Trophoblast cell (in vitro differentiated cells and primary cell): Measurements from ENCODE around the gene GGA1.
A peak's percentile ranks its signal among the peaks of the same experiment; 100 is the strongest.

Source experiments
- DNase-seq, 2 donors: peaks; one replicate each; pipeline ENCODE4 v3.0.0-alpha.2; 2016
- H2AFZ ChIP-seq: 2 replicates; pipeline ENCODE4 v1.6.1; 2013; ENCODE audit warnings: low read length, moderate library complexity, mild to moderate bottlenecking; ENCODE audit not compliant: insufficient read depth, poor library complexity
- H2AK5ac ChIP-seq: 2 replicates; pipeline ENCODE4 v1.6.1; 2013; ENCODE audit warnings: mild to moderate bottlenecking, low read length
- H2BK120ac ChIP-seq: 2 replicates; pipeline ENCODE4 v1.6.1; 2013; ENCODE audit warnings: low read length, mild to moderate bottlenecking, moderate library complexity; ENCODE audit not compliant: insufficient read depth, poor library complexity
- H2BK12ac ChIP-seq: 2 replicates; pipeline ENCODE4 v1.6.1; 2013; ENCODE audit warnings: mild to moderate bottlenecking, low read length, moderate library complexity
- H2BK5ac ChIP-seq: 2 replicates; pipeline ENCODE4 v1.6.1; 2013; ENCODE audit warnings: low read length, low read depth, moderate library complexity, mild to moderate bottlenecking; ENCODE audit not compliant: poor library complexity
- H3K14ac ChIP-seq: 2 replicates; pipeline ENCODE4 v1.6.1; 2013; ENCODE audit warnings: mild to moderate bottlenecking, low read length
- H3K18ac ChIP-seq: 2 replicates; pipeline ENCODE4 v1.6.1; 2013; ENCODE audit warnings: mild to moderate bottlenecking, low read length
- H3K23ac ChIP-seq: 2 replicates; pipeline ENCODE4 v1.6.1; 2013; ENCODE audit warnings: low read length
- H3K27ac ChIP-seq: 2 replicates; pipeline ENCODE4 v1.5.1; 2013; ENCODE audit warnings: low read depth, mild to moderate bottlenecking, inconsistent platforms, low read length, moderate library complexity
- H3K27me3 ChIP-seq: 2 replicates; pipeline ENCODE4 v1.6.1; 2013; ENCODE audit warnings: inconsistent platforms, mild to moderate bottlenecking, low read length, moderate library complexity; ENCODE audit not compliant: insufficient read depth
- H3K36me3 ChIP-seq, 2 experiments: 1 replicate in 1 of 2; 2 replicates in 1 of 2; pipeline ENCODE4 v1.6.1; 2013; ENCODE audit warnings: low read length in 2 of 2, mild to moderate bottlenecking in 2 of 2, moderate library complexity in 1 of 2; ENCODE audit not compliant: insufficient read depth in 2 of 2, control insufficient read depth in 1 of 2
- H3K4ac ChIP-seq: 2 replicates; pipeline ENCODE4 v1.6.1; 2013; ENCODE audit warnings: low read depth, mild to moderate bottlenecking, low read length, moderate library complexity
- H3K4me1 ChIP-seq, 2 experiments: 1 replicate in 1 of 2; 2 replicates in 1 of 2; pipeline ENCODE4 v1.6.1; 2013; ENCODE audit warnings: low read length in 2 of 2, mild to moderate bottlenecking in 2 of 2, moderate library complexity in 1 of 2; ENCODE audit not compliant: insufficient read depth in 2 of 2, control insufficient read depth in 1 of 2
- H3K4me2 ChIP-seq: 2 replicates; pipeline ENCODE4 v1.6.1; 2013; ENCODE audit warnings: inconsistent platforms, mild to moderate bottlenecking, low read length, moderate library complexity
- H3K4me3 ChIP-seq: 2 replicates; pipeline ENCODE4 v1.5.1; 2013; ENCODE audit warnings: mild to moderate bottlenecking, low read depth, low read length, inconsistent platforms
- H3K79me1 ChIP-seq: one replicate; pipeline ENCODE4 v1.6.1; 2013; ENCODE audit warnings: low read length
- H3K79me2 ChIP-seq: 2 replicates; pipeline ENCODE4 v1.6.1; 2013; ENCODE audit warnings: low read length, mild to moderate bottlenecking; ENCODE audit not compliant: control insufficient read depth, insufficient read depth, poor library complexity
- H3K9ac ChIP-seq: 2 replicates; pipeline ENCODE4 v1.6.1; 2013; ENCODE audit warnings: mild to moderate bottlenecking, low read length
- H3K9me3 ChIP-seq: 2 replicates; pipeline ENCODE4 v1.6.1; 2013; ENCODE audit warnings: low read depth, mild to moderate bottlenecking, control low read depth, inconsistent platforms, low read length; ENCODE audit not compliant: insufficient read depth
- H4K12ac ChIP-seq: 2 replicates; pipeline ENCODE4 v1.6.1; 2013; ENCODE audit warnings: low read depth, mild to moderate bottlenecking, low read length, moderate library complexity
- H4K8ac ChIP-seq: 2 replicates; pipeline ENCODE4 v1.6.1; 2013; ENCODE audit warnings: low read depth, mild to moderate bottlenecking, low read length, moderate library complexity
- H4K91ac ChIP-seq: one replicate; pipeline ENCODE4 v1.6.1; 2013; ENCODE audit warnings: low read depth, mild to moderate bottlenecking, low read length, moderate library complexity
- WGBS: extraction: QIAGEN DNeasy Blood & Tissue Kit; methylation state at CpG from one replicate; pipeline ENCODE4 v1.1.7; 2013; ENCODE audit warnings: missing lambda C conversion rate; ENCODE audit not compliant: insufficient read length, insufficient coverage; ENCODE audit errors: extremely low coverage; 5-methylcytosine and 5-hydroxymethylcytosine counted together

The GGA1 gene

GRCh38 chr22:37636186-37636948, 27.7 kb downstream of the GGA1 start:
- Histone ChIP-seq H3K18ac (no peak overlapping the region), H4K12ac (no peak overlapping the region), H2AK5ac (no peak overlapping the region), H3K27ac (no peak overlapping the region), H2BK120ac (no peak overlapping the region), H3K9ac (no peak overlapping the region), H3K36me3 (peaks cover 16 to 18% of the 10 kb centered on the region in 2 experiments), H2AFZ (no peak overlapping the region), H2BK12ac (no peak overlapping the region), H3K4me2 (no peak overlapping the region), H3K23ac (no peak overlapping the region), H3K4me3 (no peak overlapping the region), H3K4me1 (peaks cover 32 to 39% of the 10 kb centered on the region in 2 experiments), H3K79me1 (peaks cover 24% of the 10 kb centered on the region), H3K9me3 (peaks cover 4% of the 10 kb centered on the region), H4K91ac (no peak overlapping the region), H3K79me2 (peaks cover 9% of the 10 kb centered on the region), H3K14ac (no peak overlapping the region), H3K27me3 (no peaks in the 10 kb centered on the region), H4K8ac (no peak overlapping the region), H3K4ac (no peak overlapping the region), H2BK5ac (no peak overlapping the region)
- no CpG with 5 or more reads among the region's 6 CpGs for WGBS
- no peak for DNase-seq

DNA sequence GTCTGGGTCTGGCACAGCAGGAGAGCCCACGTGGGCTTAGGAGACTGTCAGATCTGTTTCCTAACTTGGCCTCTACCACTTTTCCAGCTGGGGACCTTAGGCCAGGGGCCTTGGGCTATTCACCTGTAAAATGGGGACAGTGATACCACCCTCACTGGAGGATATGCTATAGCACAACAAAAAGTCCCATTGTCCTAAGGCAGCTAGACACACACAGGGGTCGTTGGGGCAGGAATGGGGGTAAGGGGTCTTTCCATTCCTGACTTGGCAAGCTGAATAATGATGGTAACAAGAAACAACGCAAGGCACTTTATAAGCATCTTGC, 28.3 kb downstream of the GGA1 start:
- no peak overlapping the region for H3K4ac ChIP-seq
- H3K23ac ChIP-seq = no peak overlapping the region
- no peaks in the 10 kb centered on the region for H3K27me3 ChIP-seq
- no peak overlapping the region for H4K12ac ChIP-seq
- H3K79me2 ChIP-seq = peaks cover 9% of the 10 kb centered on the region
- no peak overlapping the region for H3K4me3 ChIP-seq
- H2BK5ac ChIP-seq = no peak overlapping the region
- H3K36me3 ChIP-seq = peaks cover 14 to 20% of the 10 kb centered on the region in 2 experiments
- peaks cover 36 to 44% of the 10 kb centered on the region in 2 experiments for H3K4me1 ChIP-seq
- H2BK120ac ChIP-seq = no peak overlapping the region
- H3K4me2 ChIP-seq = no peak overlapping the region
- DNase-seq = no peak
- WGBS = no CpG with 5 or more reads among the region's 3 CpGs
- no peak overlapping the region for H3K14ac ChIP-seq
- H3K27ac ChIP-seq = no peak overlapping the region
- no peak overlapping the region for H4K8ac ChIP-seq
- no peak overlapping the region for H2AK5ac ChIP-seq
- no peak overlapping the region for H3K9ac ChIP-seq
- H4K91ac ChIP-seq = no peak overlapping the region
- no peak overlapping the region for H2BK12ac ChIP-seq
- peaks cover 3% of the 10 kb centered on the region for H3K9me3 ChIP-seq
- H2AFZ ChIP-seq = no peak overlapping the region
- H3K18ac ChIP-seq = no peak overlapping the region
- H3K79me1 ChIP-seq = peaks cover 24% of the 10 kb centered on the region

DNA sequence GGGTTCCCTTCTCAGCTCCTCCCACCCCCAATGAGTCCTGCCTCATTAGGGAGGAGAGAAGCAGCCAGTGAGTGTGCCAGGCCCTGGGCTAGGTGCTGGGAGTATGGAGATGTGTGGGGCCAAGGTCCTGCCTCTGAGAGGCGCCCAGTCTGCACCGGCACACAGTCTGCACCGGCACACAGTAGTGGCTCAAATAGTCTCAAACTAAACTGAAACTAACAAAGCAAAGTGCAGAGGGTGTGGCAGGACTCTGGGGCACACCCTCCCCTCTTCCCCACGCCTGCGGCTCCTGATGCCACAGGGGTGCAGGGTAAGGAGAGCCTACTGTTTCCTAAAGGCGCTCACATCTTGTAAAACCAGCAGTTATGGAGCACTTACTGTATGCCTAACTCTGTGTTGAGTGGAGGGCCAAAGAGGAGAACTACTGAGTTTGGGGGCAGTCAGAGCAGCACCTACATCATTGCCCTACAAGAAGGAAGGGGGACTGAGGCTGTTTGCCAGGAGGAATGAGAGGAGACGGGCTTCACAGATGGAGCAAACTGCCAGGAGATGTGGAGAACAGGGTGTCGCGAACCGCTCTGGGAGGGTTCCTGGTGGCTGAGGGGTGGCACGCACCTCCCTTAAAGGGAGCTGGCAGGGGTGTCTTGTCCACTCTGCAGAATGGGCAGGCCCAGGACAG, 29.9 kb downstream of the GGA1 start:
- Histone ChIP-seq H3K9me3 (peaks cover 3% of the 10 kb centered on the region), H3K4me2 (peak overlapping the region; percentile 60), H3K4me3 (no peak overlapping the region), H3K27me3 (no peaks in the 10 kb centered on the region), H3K18ac (peak overlapping the region; percentile 13), H3K4me1 (peaks cover 35 to 39% of the 10 kb centered on the region in 2 experiments), H3K9ac (no peak overlapping the region), H3K27ac (peak overlapping the region; percentile 20), H2AFZ (peak overlapping the region; percentile 28), H2AK5ac (peak overlapping the region; percentile 16), H4K91ac (peak overlapping the region; percentile 53), H4K12ac (peak overlapping the region; percentile 60), H3K23ac (no peak overlapping the region), H3K14ac (peak overlapping the region; percentile 28), H2BK5ac (peak overlapping the region; percentile 29), H3K79me1 (peaks cover 24% of the 10 kb centered on the region), H3K79me2 (peaks cover 9% of the 10 kb centered on the region), H2BK12ac (peak overlapping the region; percentile 0), H4K8ac (peak overlapping the region; percentile 54), H3K4ac (peak overlapping the region; percentile 17), H2BK120ac (peak overlapping the region; percentile 24), H3K36me3 (peaks cover 18 to 22% of the 10 kb centered on the region in 2 experiments)
- DNase-seq = no peak
- WGBS = no CpG with 5 or more reads among the region's 11 CpGs

GRCh38 chr22:37639070-37639760, 30.6 kb downstream of the GGA1 start, which contains the start of gene SH3BP1:
Gene SH3BP1, plus strand, starts transcription at chr22:37639669. Its CDS starts 119 bp downstream, at chr22:37639788.
- DNase-seq = peak; percentile 65 to 79
- Histone ChIP-seq H3K79me2 (peaks cover 9% of the 10 kb centered on the region), H3K79me1 (peaks cover 19% of the 10 kb centered on the region), H3K27me3 (no peaks in the 10 kb centered on the region), H4K8ac (peak within 1 kb of the TSS; percentile 81), H3K14ac (peak within 1 kb of the TSS; percentile 78), H3K9me3 (peaks cover 3% of the 10 kb centered on the region), H3K23ac (peak within 1 kb of the TSS; percentile 11), H3K4me1 (peaks cover 28 to 32% of the 10 kb centered on the region in 2 experiments), H2AK5ac (peak within 1 kb of the TSS; percentile 92), H2BK5ac (peak within 1 kb of the TSS; percentile 86), H4K12ac (peak within 1 kb of the TSS; percentile 60), H2BK12ac (peak within 1 kb of the TSS; percentile 93), H3K9ac (peak within 1 kb of the TSS; percentile 64), H3K18ac (peak within 1 kb of the TSS; percentile 90), H3K4ac (peak within 1 kb of the TSS; percentile 84), H2AFZ (peak within 1 kb of the TSS; percentile 28), H2BK120ac (peak within 1 kb of the TSS; percentile 79), H3K4me2 (peak within 1 kb of the TSS; percentile 60), H3K36me3 (peaks cover 23 to 27% of the 10 kb centered on the region in 2 experiments), H4K91ac (peak within 1 kb of the TSS; percentile 95), H3K4me3 (peak within 1 kb of the TSS; percentile 83), H3K27ac (peak within 1 kb of the TSS; percentile 72)
- no CpG with 5 or more reads among the region's 57 CpGs for WGBS
